Endothelial cell (in vitro differentiated cells): ENCODE results near the gene CNTNAP1. TPM values are rescaled to one million over a fixed set of nuclear protein-coding genes. Genes with fewer than 3 reads are reported as not detected.

Experiments
- DNase-seq: peaks from one replicate; pipeline ENCODE4 v3.0.0; 2021; ENCODE audit warnings: low spot score
- H3K27ac Mint-ChIP-seq: one replicate; pipeline ENCODE4 v1.8.0; 2021; ENCODE audit warnings: mixed read lengths, inconsistent platforms; ENCODE audit not compliant: unreplicated experiment
- H3K27me3 Mint-ChIP-seq: one replicate; pipeline ENCODE4 v1.8.0; 2021; ENCODE audit warnings: mild to moderate bottlenecking, moderate library complexity, mixed read lengths, inconsistent platforms; ENCODE audit not compliant: unreplicated experiment
- H3K36me3 Mint-ChIP-seq: one replicate; pipeline ENCODE4 v1.8.0; 2021; ENCODE audit warnings: mild to moderate bottlenecking, low read depth, mixed read lengths, inconsistent platforms; ENCODE audit not compliant: unreplicated experiment
- H3K4me1 Mint-ChIP-seq: one replicate; pipeline ENCODE4 v1.8.0; 2021; ENCODE audit warnings: mild to moderate bottlenecking, mixed read lengths, inconsistent platforms; ENCODE audit not compliant: unreplicated experiment
- H3K4me3 Mint-ChIP-seq: one replicate; pipeline ENCODE4 v1.8.0; 2021; ENCODE audit warnings: mild to moderate bottlenecking, mixed read lengths, inconsistent platforms; ENCODE audit not compliant: unreplicated experiment
- H3K9me3 Mint-ChIP-seq: one replicate; pipeline ENCODE4 v1.8.0; 2021; ENCODE audit warnings: mixed read lengths, inconsistent platforms; ENCODE audit not compliant: unreplicated experiment
- total RNA-seq: library from RNA; stranded (reverse); fragmentation: NEBNext Ultra II Directional; extraction: Animal tissue kit (Norgen Biotek cat#: 25700); gene quantifications from one replicate; pipeline ENCODE4 v1.2.1, GENCODE V29; 2021; ENCODE audit not compliant: unreplicated experiment
- TF ChIP-seq, protein P1 (sequence below): fragments of 200-600 bp; sonication (generic); IDR thresholded peaks from one replicate; pipeline ENCODE4 v1.5.0; 2021; ENCODE audit warnings: antibody characterized with exemption; ENCODE audit not compliant: unreplicated experiment

The CNTNAP1 gene
- total RNA-seq, 1 donor from 2014 or later, result 8.9 TPM

DNA sequence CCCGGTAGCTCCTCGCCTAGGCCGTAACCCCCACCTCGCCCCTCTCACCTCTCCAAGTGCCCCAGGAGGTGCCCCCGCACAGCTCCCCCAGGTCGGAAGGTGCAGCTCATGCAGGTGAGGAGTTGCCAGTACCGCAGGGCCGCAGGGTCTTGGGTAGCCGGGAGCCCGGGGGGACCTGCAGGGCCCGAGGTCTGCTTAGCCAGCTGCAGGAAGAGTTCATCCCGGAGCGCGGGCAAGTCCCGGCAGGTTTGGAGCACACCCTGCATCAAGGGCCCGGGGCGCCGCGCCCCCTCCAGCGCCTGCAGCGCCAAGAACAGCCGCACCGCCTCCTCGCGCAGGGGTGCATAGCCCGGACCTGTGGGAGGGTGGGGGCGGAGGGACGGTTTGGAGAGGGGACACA, 10.3 kb upstream of the CNTNAP1 start:
- Mint-ChIP-seq H3K4me1 (peaks cover 10% of the 10 kb centered on the region), H3K9me3 (no peaks in the 10 kb centered on the region), H3K27me3 (peaks cover 20% of the 10 kb centered on the region), H3K36me3 (peaks cover 27% of the 10 kb centered on the region), H3K4me3 (peak overlapping the region; percentile 68), H3K27ac (no peak overlapping the region)
- DNase-seq, result no peak
- TF ChIP-seq, protein P1, sequence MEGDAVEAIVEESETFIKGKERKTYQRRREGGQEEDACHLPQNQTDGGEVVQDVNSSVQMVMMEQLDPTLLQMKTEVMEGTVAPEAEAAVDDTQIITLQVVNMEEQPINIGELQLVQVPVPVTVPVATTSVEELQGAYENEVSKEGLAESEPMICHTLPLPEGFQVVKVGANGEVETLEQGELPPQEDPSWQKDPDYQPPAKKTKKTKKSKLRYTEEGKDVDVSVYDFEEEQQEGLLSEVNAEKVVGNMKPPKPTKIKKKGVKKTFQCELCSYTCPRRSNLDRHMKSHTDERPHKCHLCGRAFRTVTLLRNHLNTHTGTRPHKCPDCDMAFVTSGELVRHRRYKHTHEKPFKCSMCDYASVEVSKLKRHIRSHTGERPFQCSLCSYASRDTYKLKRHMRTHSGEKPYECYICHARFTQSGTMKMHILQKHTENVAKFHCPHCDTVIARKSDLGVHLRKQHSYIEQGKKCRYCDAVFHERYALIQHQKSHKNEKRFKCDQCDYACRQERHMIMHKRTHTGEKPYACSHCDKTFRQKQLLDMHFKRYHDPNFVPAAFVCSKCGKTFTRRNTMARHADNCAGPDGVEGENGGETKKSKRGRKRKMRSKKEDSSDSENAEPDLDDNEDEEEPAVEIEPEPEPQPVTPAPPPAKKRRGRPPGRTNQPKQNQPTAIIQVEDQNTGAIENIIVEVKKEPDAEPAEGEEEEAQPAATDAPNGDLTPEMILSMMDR, result no peak

DNA sequence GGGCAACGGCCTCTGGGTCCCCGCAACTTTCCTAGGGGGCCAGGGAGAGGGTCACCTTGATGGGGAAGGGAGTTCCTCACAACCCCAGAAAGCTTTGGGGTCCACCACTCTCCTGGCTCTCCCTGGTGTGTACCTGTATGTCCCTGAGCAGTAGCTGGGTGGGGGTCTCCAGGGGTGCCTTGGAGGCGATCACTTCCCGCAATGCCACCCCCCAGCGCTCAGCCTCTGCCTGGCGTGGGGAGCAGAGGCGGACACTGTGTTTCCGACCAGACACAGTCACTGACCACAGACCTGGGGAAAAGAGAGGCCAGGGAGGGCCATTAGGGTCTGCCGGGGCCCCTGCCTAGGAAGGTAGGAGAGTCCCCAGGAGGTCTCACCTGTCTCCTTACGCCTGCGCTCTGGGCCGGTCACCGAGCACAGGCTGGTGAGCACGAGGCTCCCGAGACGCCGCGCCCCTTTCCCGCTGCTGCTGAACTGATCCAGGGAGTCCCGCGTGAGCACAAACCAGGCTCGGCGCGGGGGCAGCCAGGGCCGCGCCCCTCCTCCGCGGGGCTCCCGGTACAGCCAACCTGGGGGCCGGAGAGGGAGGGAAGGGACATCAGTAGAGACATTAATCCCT, 9.0 kb upstream of the CNTNAP1 start:
- no peaks in the 10 kb centered on the region for H3K9me3 Mint-ChIP-seq
- peaks cover 21% of the 10 kb centered on the region for H3K27me3 Mint-ChIP-seq
- peaks cover 21% of the 10 kb centered on the region for H3K36me3 Mint-ChIP-seq
- peaks cover 11% of the 10 kb centered on the region for H3K4me1 Mint-ChIP-seq
- no peak overlapping the region for H3K27ac Mint-ChIP-seq
- no peak overlapping the region for H3K4me3 Mint-ChIP-seq
- TF ChIP-seq, protein P1, result no peak
- no peak for DNase-seq

DNA sequence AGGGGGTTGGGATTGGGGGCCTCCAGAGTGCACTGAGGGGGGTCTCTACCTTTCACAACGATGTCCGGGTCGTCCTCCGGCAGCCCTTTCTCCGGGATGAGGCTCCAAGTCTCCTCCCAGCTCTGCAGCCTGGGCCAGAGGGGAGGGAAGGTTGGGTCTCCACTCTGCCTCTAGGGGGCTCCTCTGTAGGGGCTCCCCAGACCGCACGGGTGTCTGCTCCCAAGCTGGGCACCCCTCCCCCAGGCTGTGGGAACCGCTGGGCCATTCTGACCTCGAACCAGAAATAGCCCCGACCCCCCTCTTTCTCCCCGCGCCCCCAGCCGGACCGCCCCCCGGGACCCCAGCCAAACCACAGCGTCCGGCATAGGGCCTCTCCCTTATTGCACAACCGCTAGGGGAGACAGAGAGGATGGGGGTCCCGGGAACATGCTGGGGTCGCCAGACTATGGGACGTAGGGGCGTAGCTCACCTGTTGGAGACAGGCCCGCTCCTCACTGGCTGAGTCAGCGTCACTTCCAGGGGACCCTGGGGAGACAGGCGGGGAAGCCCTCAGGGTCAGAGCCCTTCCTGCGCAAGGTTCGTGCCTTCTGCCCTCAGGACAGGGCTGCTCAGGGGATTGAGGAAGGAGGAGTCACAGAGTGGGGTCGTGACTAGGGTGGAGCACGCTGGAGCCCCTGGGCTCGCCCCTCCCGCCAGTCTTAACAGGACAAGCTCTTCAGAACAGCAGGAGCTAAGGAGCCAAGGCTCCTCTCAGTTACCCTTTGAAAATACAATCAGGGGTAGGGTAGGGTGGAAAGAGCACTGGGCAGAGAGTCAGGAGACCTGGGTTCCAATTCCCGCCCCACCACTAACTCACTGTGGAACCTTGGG, 8.2 kb upstream of the CNTNAP1 start:
- peaks cover 15% of the 10 kb centered on the region for H3K36me3 Mint-ChIP-seq
- no peaks in the 10 kb centered on the region for H3K9me3 Mint-ChIP-seq
- peaks cover 20% of the 10 kb centered on the region for H3K27me3 Mint-ChIP-seq
- peak; percentile 48 for DNase-seq
- peak overlapping the region; percentile 51 for H3K4me3 Mint-ChIP-seq
- H3K27ac Mint-ChIP-seq, result no peak overlapping the region
- TF ChIP-seq, protein P1, result peak; percentile 44
- H3K4me1 Mint-ChIP-seq, result peaks cover 16% of the 10 kb centered on the region

DNA sequence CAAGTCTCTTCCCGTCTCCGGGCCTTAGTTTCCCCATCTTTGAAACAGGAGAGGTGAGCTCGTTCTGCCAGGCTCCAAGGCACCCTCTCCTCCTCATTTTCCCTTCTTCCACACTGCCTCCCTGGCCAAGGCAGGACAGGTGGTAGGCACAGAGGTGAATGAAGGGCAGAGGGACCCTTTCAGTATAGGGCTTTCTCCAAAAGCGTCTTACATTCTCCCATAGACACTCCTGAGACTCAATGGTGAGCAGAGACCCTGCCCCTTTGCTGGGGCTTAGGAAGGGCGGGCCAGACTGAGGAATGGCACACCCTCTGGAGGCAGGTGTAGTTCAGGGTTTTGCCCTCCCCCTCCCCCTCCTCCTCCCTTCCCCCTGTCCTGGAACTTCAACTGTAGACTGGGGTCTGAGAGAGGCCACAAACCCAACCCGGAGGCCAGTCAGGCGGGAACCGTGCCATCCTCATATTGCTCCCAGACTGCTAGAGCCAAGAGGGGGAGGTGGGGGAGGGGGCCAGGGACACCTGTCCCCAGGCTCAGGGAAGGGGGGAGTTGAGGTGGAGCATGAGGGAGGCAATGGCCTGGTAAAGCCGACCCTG, 7.5 kb upstream of the CNTNAP1 start:
- Mint-ChIP-seq H3K4me1 (peaks cover 17% of the 10 kb centered on the region), H3K27me3 (peaks cover 19% of the 10 kb centered on the region), H3K4me3 (peak overlapping the region; percentile 83), H3K27ac (no peak overlapping the region), H3K9me3 (no peaks in the 10 kb centered on the region), H3K36me3 (peaks cover 12% of the 10 kb centered on the region)
- DNase-seq, result no peak
- TF ChIP-seq, protein P1, result no peak
